Neuronal stem cell (in vitro differentiated cells): ENCODE measurements around the gene SDC4.
"Not testable (repeated sequence)": the region's sequence is repeated elsewhere in the genome, so short reads cannot be mapped to it uniquely, and the experiment has no call there.

Experiments
- DNase-seq: peaks from one replicate; pipeline ENCODE4 v3.0.0-alpha.2; 2013; ENCODE audit warnings: low spot score
- H2AFZ ChIP-seq: one replicate; pipeline ENCODE4 v1.6.1; 2013; ENCODE audit warnings: mild to moderate bottlenecking, low read length, inconsistent platforms
- H2AK5ac ChIP-seq: 2 replicates; pipeline ENCODE4 v1.6.1; 2013; ENCODE audit warnings: low read depth, mild to moderate bottlenecking, inconsistent platforms, low read length, moderate library complexity, mixed read lengths
- H2BK120ac ChIP-seq: 2 replicates; pipeline ENCODE4 v1.6.1; 2013; ENCODE audit warnings: low read depth, mild to moderate bottlenecking, inconsistent platforms, low read length, moderate library complexity, mixed read lengths
- H2BK12ac ChIP-seq: one replicate; pipeline ENCODE4 v1.6.1; 2013; ENCODE audit warnings: low read length, inconsistent platforms
- H2BK15ac ChIP-seq: 2 replicates; pipeline ENCODE4 v1.6.1; 2013; ENCODE audit warnings: mild to moderate bottlenecking, low read length, inconsistent platforms, mixed read lengths
- H2BK5ac ChIP-seq: one replicate; pipeline ENCODE4 v1.6.1; 2013; ENCODE audit warnings: inconsistent platforms, mild to moderate bottlenecking, low read length, moderate library complexity
- H3K14ac ChIP-seq: one replicate; pipeline ENCODE4 v1.6.1; 2013; ENCODE audit warnings: low read length, inconsistent platforms
- H3K18ac ChIP-seq: 2 replicates; pipeline ENCODE4 v1.6.1; 2013; ENCODE audit warnings: low read length, inconsistent platforms
- H3K23ac ChIP-seq: 2 replicates; pipeline ENCODE4 v1.6.1; 2013; ENCODE audit warnings: low read depth, mild to moderate bottlenecking, mixed read lengths, low read length, inconsistent platforms; ENCODE audit not compliant: poor library complexity
- H3K27ac ChIP-seq: replicated peaks from 3 replicates; pipeline ENCODE4 v1.5.1; 2013; ENCODE audit warnings: low read length, inconsistent platforms
- H3K27me3 ChIP-seq, 3 experiments: 2 replicates each; pipeline ENCODE4 v1.6.1; 2013; ENCODE audit warnings: low read length in 3 of 3, mild to moderate bottlenecking in 2 of 3, inconsistent platforms in 1 of 3, low read depth in 1 of 3, mixed read lengths in 1 of 3, moderate library complexity in 1 of 3; ENCODE audit not compliant: control insufficient read depth in 3 of 3, insufficient read depth in 3 of 3
- H3K36me3 ChIP-seq, 2 donors: replicated peaks in 1 of 2; 2 replicates each; pipeline ENCODE4 v1.6.1; 2013; ENCODE audit warnings: low read length in 2 of 2; ENCODE audit not compliant: control insufficient read depth in 2 of 2, insufficient read depth in 2 of 2
- H3K4ac ChIP-seq: 2 replicates; pipeline ENCODE4 v1.6.1; 2013; ENCODE audit warnings: inconsistent platforms, mild to moderate bottlenecking, low read length, moderate library complexity
- H3K4me1 ChIP-seq, 2 donors: 1 replicate in 1 of 2; 2 replicates in 1 of 2; pipeline ENCODE4 v1.6.1; 2013; ENCODE audit warnings: low read length in 2 of 2, low read depth in 1 of 2; ENCODE audit not compliant: control insufficient read depth in 2 of 2, insufficient read depth in 1 of 2
- H3K4me2 ChIP-seq: one replicate; pipeline ENCODE4 v1.6.1; 2013; ENCODE audit warnings: mild to moderate bottlenecking, low read length, inconsistent platforms; ENCODE audit not compliant: insufficient read depth, poor library complexity, severe bottlenecking
- H3K4me3 ChIP-seq, 2 donors: 2 replicates each; pipeline ENCODE4 v1.5.1; 2013; ENCODE audit warnings: low read length in 2 of 2, mild to moderate bottlenecking in 2 of 2, inconsistent platforms in 1 of 2, moderate library complexity in 1 of 2
- H3K79me1 ChIP-seq: one replicate; pipeline ENCODE4 v1.6.1; 2013; ENCODE audit warnings: low read depth, mild to moderate bottlenecking, inconsistent platforms, low read length, moderate library complexity
- H3K9ac ChIP-seq: one replicate; pipeline ENCODE4 v1.6.1; 2013; ENCODE audit warnings: mild to moderate bottlenecking, low read depth, low read length, inconsistent platforms; ENCODE audit not compliant: poor library complexity
- H3K9me3 ChIP-seq, 2 donors: replicated peaks in 1 of 2; 2 replicates each; pipeline versions ENCODE3 to v1.6.1; 2013; ENCODE audit warnings: low read length in 2 of 2, mild to moderate bottlenecking in 2 of 2, inconsistent platforms in 1 of 2, low read depth in 1 of 2, mixed read lengths in 1 of 2, moderate library complexity in 1 of 2; ENCODE audit not compliant: control insufficient read depth in 2 of 2, insufficient read depth in 1 of 2
- H4K8ac ChIP-seq: one replicate; pipeline ENCODE4 v1.6.1; 2013; ENCODE audit warnings: low read depth, mild to moderate bottlenecking, inconsistent platforms, low read length, moderate library complexity
- H4K91ac ChIP-seq: one replicate; pipeline ENCODE4 v1.6.1; 2013; ENCODE audit warnings: low read length, low read depth, mild to moderate bottlenecking, inconsistent platforms; ENCODE audit not compliant: poor library complexity
- WGBS, 2 donors: extraction: QIAGEN DNeasy Blood & Tissue Kit; methylation state at CpG; one replicate each; pipeline ENCODE4 v1.1.7; 2013; ENCODE audit warnings: missing lambda C conversion rate in 2 of 2, mixed read lengths in 1 of 2; ENCODE audit not compliant: insufficient read length in 2 of 2, insufficient replicate concordance in 1 of 2; ENCODE audit errors: extremely low coverage in 2 of 2; 5-methylcytosine and 5-hydroxymethylcytosine counted together

The SDC4 gene

DNA sequence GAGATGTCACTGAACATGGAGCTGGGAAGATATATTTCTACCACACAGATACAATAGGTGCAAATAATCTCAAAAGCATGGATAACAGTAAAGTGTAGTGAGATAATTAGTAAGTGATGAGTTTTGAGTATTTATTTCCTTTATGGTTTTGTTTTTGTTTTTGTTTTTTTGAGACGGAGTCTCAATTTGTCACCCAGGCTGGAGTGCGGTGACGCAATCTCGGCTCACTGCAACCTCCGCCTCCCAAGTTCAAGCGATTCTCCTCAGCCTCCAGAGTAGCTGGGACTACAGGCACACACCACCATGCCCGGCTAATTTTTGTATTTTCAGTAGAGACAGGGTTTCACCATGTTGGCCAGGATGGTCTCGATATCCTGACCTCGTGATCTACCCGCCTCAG, 2.6 kb upstream of the SDC4 start:
- no CpG with 5 or more reads among the region's 10 CpGs for WGBS, 2 donors
- H2AFZ ChIP-seq, H4K91ac ChIP-seq, H2BK120ac ChIP-seq, H3K79me1 ChIP-seq, H3K14ac ChIP-seq, H3K23ac ChIP-seq, H3K27ac ChIP-seq, H2AK5ac ChIP-seq, H3K18ac ChIP-seq, DNase-seq, H3K4me3 ChIP-seq, H3K9ac ChIP-seq, H2BK15ac ChIP-seq, H2BK12ac ChIP-seq, H3K9me3 ChIP-seq, H4K8ac ChIP-seq, H2BK5ac ChIP-seq, H3K4ac ChIP-seq, H3K4me2 ChIP-seq, H3K36me3 ChIP-seq: not testable (repeated sequence)
- peaks cover 13 to 16% of the 10 kb centered on the region in 2 donors for H3K4me1 ChIP-seq
- H3K27me3 ChIP-seq = peaks cover 0 to 30% (median 0%) of the 10 kb centered on the region in 3 experiments

DNA sequence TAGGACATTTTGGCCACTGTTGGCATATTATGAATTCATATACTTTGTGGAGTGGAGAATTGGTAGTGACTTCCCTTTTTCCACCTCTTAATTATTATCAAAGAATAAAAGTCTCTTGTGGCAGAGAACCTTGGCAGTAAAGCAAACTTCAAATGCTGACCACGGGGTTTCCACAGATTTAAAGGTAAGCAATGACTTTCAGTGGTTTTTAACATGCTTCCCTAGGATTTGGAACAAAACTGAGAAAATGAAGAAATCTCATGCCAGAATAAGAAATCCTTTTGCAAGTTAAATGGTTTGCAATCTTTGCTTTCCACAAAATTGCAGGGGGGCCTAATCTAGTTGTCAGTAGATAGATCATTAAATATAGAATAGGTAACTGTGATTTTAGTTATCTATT, 2.0 kb upstream of the SDC4 start:
- no peak overlapping the region for H4K91ac ChIP-seq
- H3K4me2 ChIP-seq = no peak overlapping the region
- H3K9ac ChIP-seq = no peak overlapping the region
- no peak for DNase-seq
- H3K79me1 ChIP-seq = no peaks in the 10 kb centered on the region
- WGBS, 2 donors = no CpG with 5 or more reads among the region's 1 CpG
- no peak overlapping the region for H3K27ac ChIP-seq
- H4K8ac ChIP-seq = no peak overlapping the region
- no peak overlapping the region for H2BK5ac ChIP-seq
- no peak overlapping the region for H3K14ac ChIP-seq
- peaks cover 13 to 16% of the 10 kb centered on the region in 2 donors for H3K4me1 ChIP-seq
- H3K9me3 ChIP-seq = no peaks in the 10 kb centered on the region
- H2BK12ac ChIP-seq = no peak overlapping the region
- H3K27me3 ChIP-seq = peaks cover 0 to 30% (median 0%) of the 10 kb centered on the region in 3 experiments
- H2BK120ac ChIP-seq = no peak overlapping the region
- no peak overlapping the region for H3K18ac ChIP-seq
- H2AK5ac ChIP-seq = no peak overlapping the region
- no peak overlapping the region for H3K4me3 ChIP-seq
- no peak overlapping the region for H2AFZ ChIP-seq
- H3K4ac ChIP-seq = no peak overlapping the region
- no peak overlapping the region for H3K23ac ChIP-seq
- H2BK15ac ChIP-seq = no peak overlapping the region
- H3K36me3 ChIP-seq = no peaks in the 10 kb centered on the region

DNA sequence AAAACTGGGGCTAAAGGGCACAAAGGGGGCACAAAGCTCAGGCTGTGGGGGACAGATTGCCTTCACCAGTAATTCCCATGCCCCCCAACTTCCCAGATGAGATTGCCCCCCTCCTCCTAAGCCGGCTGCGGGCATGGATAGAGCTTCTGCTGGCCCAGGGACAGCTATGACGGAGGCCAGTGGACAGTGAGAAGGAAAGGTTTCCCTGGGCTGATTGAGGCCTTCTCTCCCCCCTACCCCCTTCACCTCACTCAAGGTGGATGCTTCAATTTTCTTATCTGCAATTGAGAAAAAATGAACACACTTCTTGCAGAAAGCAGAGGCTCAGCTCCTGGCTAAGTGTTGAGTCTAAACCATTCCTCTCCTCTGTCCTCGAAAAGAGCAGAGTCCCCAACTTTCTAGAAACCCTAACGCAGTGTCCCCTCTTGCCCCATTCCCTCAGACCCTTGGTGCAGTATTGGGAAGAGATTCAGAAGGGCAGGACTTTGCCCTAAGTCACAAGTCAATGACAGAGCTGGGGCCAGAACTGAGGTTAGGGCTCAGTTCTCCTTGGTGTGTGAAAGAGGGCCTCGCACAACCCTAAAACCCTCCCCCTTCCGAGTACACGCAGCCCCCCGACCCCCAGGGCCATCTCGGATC, 808 bp downstream of the SDC4 start:
- H3K9ac ChIP-seq = peak overlapping the region; percentile 88
- WGBS, 2 donors = no CpG with 5 or more reads among the region's 10 CpGs
- H4K91ac ChIP-seq = no peak overlapping the region
- no peak overlapping the region for H3K23ac ChIP-seq
- peaks cover 0 to 32% (median 0%) of the 10 kb centered on the region in 3 experiments for H3K27me3 ChIP-seq
- no peak for DNase-seq
- peaks cover 27% of the 10 kb centered on the region in 2 donors for H3K4me1 ChIP-seq
- peak overlapping the region; percentile 57 for H3K14ac ChIP-seq
- H3K4me2 ChIP-seq = peak overlapping the region; percentile 78
- H2BK12ac ChIP-seq = no peak overlapping the region
- H3K4me3 ChIP-seq = peak overlapping the region; percentile 40 to 86
- H2BK5ac ChIP-seq = peak overlapping the region; percentile 8
- H2AFZ ChIP-seq = peak overlapping the region; percentile 94
- H2BK120ac ChIP-seq = peak overlapping the region; percentile 16
- no peak overlapping the region for H3K27ac ChIP-seq
- H3K4ac ChIP-seq = no peak overlapping the region
- H3K36me3 ChIP-seq = no peaks in the 10 kb centered on the region
- peak overlapping the region; percentile 50 for H2BK15ac ChIP-seq
- H3K9me3 ChIP-seq = no peaks in the 10 kb centered on the region
- no peak overlapping the region for H2AK5ac ChIP-seq
- no peak overlapping the region for H4K8ac ChIP-seq
- no peaks in the 10 kb centered on the region for H3K79me1 ChIP-seq
- H3K18ac ChIP-seq = peak overlapping the region; percentile 66

DNA sequence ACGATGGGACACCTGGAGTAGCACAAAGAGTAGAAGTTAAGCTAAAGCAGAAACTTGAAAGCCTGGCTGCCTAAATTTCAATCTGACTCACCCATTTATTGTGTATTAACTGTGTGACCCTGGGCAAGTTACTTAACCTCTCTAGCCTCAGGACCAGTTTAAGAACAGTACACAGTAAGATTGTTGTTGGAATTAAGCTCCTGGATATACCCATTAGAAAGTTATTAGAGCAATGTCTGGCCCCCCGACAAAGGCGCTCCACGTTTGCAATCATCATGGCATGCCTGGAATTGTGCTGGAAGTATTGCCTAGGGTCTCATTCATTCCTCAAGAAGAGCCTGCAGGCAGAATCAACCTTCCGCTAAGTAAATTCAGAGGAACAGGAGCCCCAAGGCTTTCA, 1.4 kb downstream of the SDC4 start:
- Histone ChIP-seq H3K27ac (no peak overlapping the region), H2BK120ac (no peak overlapping the region), H4K8ac (no peak overlapping the region), H3K27me3 (peaks cover 0 to 32% (median 0%) of the 10 kb centered on the region in 3 experiments), H2AFZ (peak overlapping the region; percentile 94), H2BK15ac (no peak overlapping the region), H3K36me3 (no peaks in the 10 kb centered on the region), H3K9ac (no peak overlapping the region), H3K9me3 (no peaks in the 10 kb centered on the region), H3K4me3 (no peak overlapping the region), H4K91ac (no peak overlapping the region), H3K4me2 (peak overlapping the region; percentile 78), H3K23ac (no peak overlapping the region), H3K79me1 (no peaks in the 10 kb centered on the region), H2AK5ac (no peak overlapping the region), H3K18ac (no peak overlapping the region), H3K14ac (no peak overlapping the region), H3K4me1 (peaks cover 33% of the 10 kb centered on the region in 2 donors), H3K4ac (no peak overlapping the region), H2BK5ac (no peak overlapping the region), H2BK12ac (no peak overlapping the region)
- DNase-seq = no peak
- WGBS, 2 donors = no CpG with 5 or more reads among the region's 5 CpGs
